GM23248 (cell line): Measurements from ENCODE around the gene CSRNP3.

Experiments used
- EZH2 ChIP-seq: fragments of 200-600 bp; sonication (generic); IDR thresholded peaks from 2 replicates; pipeline ENCODE4 v1.6.1; 2018; ENCODE audit warnings: antibody characterized with exemption, mild to moderate bottlenecking; ENCODE audit not compliant: insufficient read depth, poor library complexity, severe bottlenecking
- EZH2phosphoT487 ChIP-seq: fragments of 200-600 bp; sonication (generic); IDR thresholded peaks from 2 replicates; pipeline ENCODE4 v1.6.1; 2018; ENCODE audit warnings: antibody characterized with exemption, moderate library complexity, mild to moderate bottlenecking, low read depth; ENCODE audit not compliant: insufficient read depth

DNA sequence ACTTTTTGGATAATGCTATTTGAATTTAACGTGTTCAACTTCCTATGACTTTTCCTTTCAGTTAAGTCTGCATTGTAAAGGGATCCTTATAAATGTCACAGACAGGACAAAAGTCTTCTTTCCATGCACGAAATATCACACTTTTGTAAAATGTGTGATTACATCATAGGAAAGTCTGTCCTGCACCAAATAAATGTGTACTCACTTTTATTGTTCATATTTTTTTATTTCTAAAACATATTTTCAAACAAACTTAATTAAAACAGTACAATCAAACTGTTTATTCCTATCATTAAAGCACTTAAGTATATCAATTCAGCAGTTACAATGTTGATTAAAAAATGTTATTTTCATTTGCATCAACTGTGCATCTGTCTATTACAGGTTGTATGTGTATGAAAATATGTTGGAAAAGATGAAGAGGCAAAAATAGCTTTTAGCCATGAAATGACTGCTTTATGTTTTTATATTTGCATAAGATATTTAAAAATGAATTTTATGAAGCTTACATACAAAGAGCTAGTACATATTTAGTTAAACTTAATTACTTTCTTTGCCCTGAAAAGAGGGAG lies 105.6 kb downstream of the CSRNP3 start:
- TF ChIP-seq EZH2 (no peak), EZH2phosphoT487 (no peak)
